Measurements from ENCODE around the gene CDC42EP1. TPM values are rescaled to one million over a fixed set of nuclear protein-coding genes. Genes with fewer than 3 reads are reported as not detected.
"Not testable (repeated sequence)": the region's sequence is repeated elsewhere in the genome, so short reads cannot be mapped to it uniquely, and the experiment has no call there.

Gene CDC42EP1
- total RNA-seq, 1 donor from 2014 or later: 117 TPM

DNA sequence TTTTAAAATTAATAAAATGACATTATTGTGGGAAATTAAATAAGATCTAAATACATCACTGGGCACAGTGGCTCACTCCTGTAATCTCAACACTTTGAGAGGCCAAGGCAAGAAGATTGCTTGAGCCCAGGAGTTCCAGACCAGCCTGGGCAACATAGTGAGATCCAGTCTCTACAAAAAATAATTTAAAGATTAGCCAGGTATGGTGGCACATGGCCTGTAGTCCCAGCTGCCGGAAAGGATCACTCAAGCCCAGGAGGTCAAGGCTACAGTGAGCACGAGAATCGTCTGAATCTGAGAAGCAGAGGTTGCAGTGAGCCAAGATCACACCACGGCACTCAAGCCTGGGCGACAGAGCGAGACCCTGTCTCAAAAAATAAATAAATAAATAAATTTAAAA, 25.1 kb upstream of the CDC42EP1 start:
- no peak for ATAC-seq

DNA sequence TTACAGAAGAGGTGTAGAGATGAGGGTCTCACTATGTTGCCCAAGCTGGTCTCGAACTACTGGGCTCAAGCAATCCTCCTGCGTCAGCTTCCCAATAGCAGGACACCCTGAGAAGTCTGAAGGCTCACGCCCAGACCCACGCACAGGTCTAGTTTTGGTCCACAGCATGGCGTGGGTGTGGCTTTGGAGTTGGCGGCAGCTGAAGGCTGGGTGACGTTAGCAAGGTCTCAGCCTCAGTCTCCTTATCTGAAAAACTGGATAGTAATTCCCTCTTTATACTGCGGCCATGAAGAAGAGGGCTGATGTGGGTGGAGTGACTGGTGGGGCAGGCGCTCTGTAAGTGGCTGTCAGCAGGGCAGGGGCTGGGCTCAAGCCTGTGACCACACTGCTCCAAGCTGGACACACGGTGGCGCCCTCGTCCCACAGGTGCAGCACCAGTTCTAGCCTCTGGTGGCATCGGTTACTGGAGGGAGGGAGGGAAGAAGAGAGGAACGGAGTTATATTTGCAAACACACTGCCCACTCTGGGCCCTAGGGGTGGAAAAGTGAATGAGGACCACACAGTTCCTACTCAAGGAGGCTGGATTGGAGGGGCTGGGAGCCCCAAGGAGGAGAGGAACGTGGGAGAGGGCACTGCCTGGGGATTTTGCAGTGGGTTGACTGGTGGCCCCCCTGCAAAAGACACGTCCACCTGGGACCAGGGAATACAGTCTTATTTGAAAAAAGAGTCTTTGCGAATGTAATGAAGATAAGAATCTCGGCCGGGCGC, 21.5 kb upstream of the CDC42EP1 start:
- peak; percentile 87 for ATAC-seq

DNA sequence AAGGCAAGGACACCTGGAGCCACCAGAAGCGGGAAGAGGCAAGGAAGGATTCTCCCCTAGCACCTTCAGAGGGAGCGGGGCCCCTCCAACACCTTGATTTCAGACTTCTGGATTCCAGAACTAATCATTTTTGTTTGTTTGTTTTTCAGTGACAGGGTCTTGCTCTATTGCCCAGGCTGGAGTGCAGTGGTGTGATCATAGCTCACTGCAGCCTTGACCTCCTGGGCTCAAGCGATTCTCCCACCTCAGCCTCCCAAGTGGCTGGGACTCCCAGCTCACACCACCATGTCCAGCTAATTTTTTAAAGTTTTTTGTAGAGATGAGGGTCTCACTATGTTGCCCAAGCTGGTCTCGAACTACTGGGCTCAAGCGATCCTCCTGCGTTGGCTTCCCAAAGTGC, 20.5 kb upstream of the CDC42EP1 start:
- not testable (repeated sequence) for ATAC-seq

DNA sequence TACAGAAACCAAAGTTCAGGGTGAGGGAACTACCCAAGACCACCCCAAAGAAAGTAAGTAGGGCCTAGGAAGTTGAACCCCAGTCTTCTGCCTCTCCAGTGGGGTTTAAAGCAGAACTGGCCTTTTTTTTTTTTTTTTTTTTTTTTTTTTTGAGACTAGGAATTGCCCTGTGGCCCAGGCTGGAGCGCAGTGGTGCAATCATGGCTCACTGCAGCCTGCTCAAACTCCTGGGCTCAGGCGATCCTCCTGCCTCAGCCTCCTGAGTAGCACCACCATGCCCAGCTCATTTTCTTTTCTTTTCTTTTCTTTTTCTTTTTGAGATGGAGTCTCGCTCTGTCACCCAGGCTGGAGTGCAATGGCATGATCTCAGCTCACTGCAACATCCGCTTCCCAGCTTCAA, 17.9 kb upstream of the CDC42EP1 start:
- not testable (repeated sequence) for ATAC-seq

DNA sequence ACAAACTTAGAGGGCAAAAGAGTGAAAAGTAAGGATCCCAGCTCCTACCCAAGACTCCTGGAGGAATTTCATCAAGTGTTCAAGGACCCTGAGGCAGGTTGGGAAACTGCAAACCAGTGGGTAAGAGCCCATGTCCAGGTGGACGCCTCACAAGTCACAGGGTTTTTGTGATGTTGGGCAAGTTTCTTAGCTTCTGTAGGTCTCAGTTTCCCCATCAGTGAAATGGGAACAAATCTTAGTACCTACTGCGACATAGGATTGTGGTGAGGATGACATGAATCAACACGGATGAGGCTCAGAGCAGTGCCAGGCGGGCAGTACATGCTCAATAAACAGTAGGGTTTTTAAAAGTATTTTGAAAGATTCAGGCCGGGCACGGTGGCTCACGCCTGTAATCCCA, 17.3 kb upstream of the CDC42EP1 start:
- ATAC-seq: no peak

DNA sequence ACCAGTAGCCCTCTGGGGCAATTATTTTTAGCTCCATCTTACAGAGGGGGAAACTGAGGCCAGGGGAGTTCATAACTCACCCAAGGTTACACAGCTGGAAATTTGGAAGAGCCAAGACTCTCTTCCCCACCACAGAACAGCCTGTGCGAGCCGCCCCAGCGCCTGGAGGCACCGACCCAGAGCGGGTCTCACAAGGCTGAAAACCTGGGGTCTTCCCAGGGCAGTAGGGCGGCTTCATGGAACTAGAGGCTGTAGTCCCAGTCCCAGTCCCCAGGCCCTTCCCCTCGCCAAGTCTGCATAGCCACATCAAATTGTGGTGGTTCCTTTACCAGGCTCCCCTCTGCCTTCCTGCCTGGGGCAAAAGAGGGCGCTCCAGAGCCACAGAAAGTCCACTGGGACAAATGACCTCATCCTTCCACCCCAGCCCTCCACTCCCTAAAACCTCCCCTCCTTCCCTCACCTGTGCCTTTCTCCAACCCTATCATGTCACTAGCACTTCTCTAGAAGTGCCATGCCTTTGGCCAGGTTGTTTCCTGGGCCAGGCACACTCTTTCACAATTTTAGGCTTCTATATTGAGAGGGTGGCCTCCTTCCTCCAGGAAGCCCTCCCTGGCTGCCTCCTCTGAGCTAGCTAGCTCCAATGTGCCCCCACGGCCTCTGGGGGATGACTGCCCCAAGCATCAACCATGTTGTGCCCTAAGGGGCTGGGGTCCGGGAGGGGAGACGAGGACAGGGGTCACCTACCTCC, 15.2 kb upstream of the CDC42EP1 start:
- peak; percentile 55 for ATAC-seq

DNA sequence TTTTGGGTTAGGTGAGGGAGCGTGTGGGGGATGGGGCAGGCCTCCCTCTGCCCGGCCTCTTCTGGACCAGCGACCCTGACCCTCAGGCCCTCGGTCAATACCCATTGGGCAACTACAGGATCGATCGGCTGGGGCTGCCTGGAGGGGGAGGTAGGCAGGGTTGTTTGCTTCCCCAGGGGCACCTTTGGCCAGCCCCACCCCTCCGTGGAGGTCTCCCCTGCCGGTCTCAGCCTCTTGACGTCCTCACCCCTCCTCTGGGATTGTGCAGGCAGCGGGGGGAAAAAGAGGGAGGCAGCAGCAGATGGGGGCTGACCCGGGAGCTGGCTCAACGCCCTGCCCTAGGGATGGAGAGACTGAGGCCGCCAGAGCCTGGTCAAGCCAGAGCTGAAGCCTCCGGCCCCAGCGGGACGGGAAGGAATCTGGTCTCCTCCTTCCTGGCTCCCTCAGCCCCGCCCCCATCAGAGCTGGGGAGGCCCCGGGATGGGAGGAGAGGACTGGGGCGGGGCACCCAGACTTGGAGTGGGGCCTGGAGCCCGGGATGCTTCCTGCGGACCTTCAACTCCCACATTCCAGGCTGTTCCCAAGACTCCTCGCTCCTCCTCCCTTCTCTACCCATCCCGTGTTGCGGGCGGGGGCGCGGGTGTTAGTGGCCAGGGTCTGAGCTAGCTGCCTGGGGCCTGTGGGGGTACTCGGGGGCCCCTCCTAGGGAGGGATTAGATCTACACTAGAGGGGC, 14.4 kb upstream of the CDC42EP1 start:
- peak; percentile 53 for ATAC-seq

DNA sequence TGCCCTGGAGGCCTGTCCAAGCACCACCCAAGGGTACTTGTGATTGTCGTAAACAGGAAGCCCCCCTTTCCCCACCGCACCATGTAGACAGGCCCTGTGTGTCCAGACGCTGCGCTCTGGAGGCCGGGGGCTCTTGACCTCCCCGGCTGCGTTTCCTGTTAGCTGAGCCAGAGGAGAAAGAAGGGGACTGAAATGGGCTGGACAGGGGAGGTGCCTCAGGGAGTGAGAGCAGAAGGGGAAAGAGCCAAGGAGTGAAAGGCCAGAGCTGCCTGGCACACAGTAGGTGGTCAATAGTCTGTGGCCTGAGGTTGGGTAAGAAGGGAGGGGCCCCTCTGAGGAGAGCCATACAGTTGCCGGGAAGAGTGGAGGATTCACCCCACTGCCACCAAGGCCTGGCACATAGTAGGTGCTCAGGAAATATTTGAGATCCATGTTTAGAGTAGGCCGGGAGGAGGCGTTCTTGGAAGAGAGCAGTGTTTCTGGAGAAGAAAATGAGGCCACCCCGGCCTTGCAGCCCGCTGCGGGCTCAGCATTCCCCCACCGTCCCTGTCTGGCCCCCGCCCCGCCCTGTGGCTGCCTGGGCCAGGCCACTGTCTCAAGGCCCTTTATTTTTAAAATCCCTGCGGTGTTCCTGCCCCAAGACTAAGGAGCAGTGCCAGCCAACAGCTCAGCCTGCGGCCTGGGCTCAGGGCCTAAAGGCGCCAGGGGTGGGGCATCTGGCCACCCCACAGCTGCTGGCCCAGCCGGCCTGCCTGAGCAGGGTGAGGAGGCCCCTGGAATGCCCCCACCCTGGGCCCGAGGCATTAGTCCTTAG, 13.6 kb upstream of the CDC42EP1 start:
- peak; percentile 38 for ATAC-seq

DNA sequence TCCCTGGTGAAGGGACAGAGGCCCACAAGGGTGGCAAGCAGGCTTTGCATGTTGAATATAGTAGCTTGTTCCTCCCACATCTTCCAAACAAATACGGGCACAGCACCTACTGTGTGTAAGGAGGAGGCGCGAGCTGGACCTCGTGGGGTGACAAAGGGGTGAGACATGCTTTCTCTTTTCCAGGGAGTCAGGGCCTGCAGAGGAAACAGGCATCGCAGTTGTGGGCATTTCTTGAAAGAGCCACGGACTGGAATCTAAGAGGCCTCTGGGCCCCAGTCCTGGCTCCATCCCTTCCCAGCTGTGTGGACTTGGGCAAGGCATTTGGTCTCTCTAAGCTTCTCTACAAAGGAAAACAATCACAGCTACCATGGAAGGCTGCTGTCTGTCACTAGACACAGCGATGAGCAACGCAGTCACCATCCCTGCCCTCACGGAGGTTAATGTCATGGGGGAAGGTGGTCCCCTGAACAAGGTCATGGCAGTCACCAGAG, 13.0 kb upstream of the CDC42EP1 start:
- no peak for ATAC-seq

DNA sequence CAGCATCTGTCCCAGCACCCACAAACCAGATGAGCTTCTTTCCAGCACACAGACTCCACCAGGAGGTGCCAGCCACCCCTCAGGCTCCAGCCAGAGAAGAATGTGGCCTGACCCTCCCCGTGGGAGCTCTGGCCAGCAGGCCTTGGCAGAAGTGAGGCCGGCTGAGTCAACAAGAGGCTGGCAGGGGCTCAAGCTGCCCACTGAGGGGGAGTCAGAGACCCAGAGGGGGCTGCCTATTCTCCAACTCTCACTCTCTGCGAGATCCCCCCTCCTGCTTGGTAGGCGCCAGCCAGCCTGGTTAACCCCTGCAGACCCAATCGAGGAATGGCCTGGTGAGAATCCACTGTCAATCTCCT, 10.6 kb upstream of the CDC42EP1 start:
- ATAC-seq: no peak

DNA sequence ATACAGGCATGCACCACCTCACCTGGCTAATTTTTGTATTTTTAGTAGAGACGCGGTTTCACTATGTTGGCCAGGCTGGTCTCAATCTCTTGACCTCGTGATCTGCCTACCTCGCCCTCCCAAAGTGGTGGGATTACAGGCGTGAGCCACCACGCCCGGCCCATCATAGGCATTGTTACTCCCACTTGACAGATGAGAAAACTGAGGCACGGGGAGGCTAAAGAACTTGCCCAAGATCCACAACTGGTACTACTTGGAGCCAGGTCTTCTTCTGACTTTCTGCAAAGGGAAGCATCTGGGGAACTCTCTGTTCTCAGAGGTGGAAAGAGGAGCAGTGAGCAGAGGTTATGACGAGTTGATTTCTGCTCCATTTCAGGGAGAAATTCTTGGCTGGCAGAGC, 9.4 kb upstream of the CDC42EP1 start:
- ATAC-seq: not testable (repeated sequence)

DNA sequence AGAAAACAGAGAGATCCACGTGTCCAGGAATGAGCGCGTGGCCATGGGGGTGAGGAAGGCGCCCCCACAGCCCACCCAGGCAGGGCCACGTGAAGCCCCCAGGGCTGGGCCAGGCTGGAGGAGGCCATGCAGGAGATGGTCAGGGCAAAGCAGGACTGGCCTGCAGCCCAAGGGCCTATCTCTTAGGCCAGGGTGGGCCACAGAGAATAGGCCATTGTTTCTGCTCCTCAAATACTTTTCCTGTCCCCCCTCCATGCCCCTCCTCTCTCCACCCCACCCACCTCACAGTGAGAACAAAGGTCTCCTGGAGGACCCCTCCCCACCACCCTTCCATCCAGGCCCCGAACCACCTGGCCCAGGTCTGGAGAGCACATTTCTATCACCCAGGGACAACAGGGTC, 8.3 kb upstream of the CDC42EP1 start:
- ATAC-seq: no peak

DNA sequence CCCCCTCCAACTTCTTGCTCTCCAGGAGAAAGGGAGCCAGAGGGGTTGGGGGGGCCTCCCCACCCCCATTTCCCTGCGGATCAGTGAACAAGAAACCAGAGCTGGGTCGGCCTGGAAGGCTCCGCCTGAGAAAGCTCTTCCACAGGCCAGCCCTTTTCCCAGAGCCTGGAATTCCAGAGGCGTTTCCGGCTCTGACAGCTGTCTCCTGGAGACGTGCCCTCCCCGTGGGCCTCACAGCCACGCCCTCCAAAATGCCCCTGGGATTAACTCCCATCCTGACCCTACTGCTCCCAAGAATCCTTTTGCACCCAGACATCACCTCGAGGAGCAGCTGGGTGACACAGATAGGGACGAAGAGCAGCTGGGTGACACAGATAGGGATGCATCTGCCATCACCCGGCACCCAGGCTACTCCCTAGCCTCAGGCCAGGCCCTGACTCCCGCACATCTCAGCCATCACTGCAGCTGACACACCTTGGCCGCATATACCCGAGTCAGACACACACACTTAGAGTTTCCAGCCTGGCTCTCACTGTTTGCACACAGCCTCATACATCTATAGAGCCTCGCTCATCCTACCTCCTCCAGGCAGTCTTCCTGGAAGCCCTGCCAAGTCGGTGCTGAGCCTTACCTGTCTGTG, 7.6 kb upstream of the CDC42EP1 start:
- peak; percentile 23 for ATAC-seq

DNA sequence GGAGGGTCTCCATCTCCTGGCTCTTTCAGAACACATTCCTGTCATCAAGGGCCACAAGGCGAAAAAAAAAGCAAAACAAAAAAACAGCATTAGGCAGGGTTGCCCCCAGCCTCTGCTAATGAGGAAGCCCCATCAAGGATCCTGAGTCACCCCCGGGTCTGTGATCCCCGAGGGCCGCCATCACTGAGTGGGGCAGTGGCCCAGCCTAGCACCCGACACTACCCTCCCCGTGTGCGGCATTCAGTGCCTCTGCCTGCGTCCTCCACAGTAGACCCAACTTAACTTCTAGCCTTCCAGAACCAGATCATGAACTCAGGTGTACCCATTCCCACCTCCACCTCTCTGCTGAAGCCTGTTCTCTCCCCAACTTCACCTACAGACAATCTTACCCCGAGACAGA, 6.6 kb upstream of the CDC42EP1 start:
- ATAC-seq: no peak

DNA sequence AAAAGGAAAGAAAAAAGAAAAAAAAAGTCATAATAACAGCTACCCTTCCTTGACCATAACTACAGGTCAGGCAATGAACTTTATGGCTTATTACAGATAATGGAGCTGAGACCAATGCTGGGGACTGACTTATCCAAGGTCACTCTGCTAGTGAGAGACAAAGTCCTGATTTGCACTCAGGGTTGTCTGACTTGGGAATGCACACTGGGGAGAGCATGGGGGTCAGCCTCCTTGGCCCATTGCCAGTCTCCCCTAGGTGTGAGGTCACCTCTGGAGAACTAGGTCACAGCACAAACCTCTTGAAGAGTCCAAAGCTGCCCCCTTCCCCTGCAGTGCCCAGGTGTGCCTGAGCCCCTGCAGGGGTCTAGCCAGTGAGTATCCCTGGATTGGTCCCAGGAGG, 5.3 kb upstream of the CDC42EP1 start:
- ATAC-seq: no peak

DNA sequence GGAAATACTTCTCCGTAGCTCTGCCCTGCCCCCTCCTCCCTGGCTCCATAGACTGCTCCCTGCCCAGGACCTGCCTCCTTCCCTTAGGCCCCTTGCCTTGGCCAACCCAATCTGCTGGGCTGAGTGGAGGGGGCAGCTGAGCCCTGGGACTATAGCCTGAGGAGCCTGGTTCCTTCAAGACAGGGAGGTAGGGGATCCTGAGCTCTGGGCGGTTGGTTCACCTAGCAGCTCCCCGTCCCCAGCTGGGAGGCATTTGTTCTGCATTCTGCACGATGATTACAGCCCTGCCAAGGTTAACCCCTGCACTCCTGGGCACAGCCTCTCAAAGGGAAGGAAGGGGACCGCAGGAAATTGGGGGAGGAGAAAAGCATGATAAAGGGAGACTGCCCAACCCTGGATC, 3.6 kb upstream of the CDC42EP1 start:
- ATAC-seq: no peak

DNA sequence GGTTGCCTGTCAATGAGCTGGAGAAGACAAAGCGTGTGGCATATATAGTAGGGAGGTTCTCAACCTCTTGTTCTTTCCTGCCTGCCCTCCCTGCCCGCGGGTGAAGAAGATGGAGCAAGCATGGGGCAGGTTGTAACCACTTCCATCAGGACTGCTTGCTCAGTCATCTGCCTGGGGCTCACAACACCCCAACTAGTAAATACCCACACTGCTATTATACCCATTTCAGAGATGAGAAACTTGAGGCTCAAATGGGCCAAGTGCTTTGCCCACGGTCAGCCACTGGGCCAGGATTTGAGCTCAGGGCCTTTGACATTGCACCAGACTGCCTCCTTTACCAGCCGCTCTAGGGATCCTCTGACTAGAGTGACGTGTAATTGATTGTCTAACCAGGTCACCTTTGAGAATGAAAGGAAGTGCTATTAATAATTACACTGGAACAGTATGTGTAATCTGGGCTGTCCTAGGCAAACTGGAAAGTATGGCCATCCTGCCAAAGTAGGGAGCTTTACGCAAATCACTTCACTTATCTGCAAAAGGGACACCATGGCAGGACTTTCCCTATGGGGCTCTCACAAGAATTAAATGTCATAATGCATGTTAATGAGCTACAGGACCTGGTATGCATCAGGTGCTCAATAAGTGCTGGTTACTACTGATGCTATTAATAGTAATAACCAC, 2.8 kb upstream of the CDC42EP1 start:
- peak; percentile 37 for ATAC-seq

DNA sequence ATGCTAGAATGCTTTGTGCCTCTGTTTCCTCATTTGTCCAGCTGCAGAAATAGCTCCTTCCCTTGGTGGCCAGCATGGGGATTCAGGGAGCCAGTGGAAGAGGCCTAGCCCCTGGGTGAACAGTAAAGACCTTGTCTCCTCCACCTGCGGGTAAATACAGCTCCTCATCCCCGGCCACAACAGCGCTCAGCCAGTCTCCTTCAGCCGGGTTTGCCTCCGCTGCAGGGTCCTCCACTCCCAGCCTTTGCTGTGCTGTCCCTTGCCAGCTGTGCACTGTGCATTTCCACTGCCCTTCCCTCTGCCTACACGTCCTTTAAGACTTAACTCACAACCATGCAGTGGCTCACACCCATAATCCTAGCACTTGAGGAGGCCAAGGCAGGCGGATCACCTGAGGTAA, 1.5 kb upstream of the CDC42EP1 start:
- no peak for ATAC-seq

DNA sequence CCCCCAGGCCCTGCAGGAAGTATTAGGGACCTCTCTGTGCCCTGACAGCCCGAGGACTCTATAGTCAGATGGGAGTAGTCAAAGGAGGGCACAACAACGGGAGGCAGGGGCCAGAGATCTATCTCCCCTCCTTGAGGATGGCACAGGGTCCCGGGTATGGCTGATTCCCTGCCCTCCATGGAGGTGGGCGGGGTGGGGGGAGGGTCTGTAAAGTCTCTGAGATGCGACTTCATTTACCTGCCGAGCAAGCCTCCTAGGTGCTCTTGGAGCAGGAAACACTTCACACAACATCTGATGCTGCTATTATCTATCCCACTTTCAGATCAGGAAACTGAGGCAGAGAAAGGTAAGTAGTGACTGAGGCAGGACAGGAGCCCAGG, 769 bp upstream of the CDC42EP1 start:
- no peak for ATAC-seq

DNA sequence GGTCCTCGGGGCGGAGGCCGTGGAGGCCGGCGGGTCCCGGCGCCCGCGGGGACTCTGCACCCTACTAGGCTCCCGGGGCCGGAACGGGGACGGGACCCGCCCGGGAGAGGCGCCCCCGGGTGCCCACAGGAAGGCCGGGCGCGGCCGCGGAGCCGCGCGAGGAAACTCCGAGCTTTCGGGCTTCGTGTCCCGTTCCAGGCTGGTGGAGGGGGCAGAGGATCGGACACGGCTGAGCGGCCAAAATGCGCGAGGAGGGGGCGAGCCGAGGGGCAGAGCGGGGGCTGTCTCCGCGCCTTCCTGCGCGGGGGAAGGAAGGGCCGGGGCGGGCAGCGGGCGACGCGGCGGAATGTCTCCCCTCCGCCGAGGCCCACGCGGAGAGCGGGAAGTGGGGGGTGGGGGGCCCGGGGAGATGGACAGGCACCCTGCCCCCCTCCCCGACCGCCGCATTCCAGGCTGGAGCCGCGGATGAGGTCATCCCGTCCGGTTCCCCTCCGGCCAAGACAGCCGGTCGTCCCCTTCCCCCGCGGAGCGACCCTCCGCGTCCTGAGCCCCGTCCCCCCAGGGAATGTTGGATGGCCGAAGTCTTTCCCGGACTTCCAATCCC, 430 bp downstream of the CDC42EP1 start:
- no peak for ATAC-seq
